Stimulated activated effector memory CD8-positive, alpha-beta T cell treated with anti-CD3 and anti-CD28 coated beads, Interleukin-12 subunit alpha, Interleukin-12 subunit beta, amount 100 ng/mL, for 72 hours (primary cell): ENCODE data around the gene EFCAB6.

ENCODE experiments used
- ATAC-seq: fragments of 150-1000 bp; cut with Tn5 transposase; 2 replicates; pipeline ENCODE4 v1.10.0; 2021
- DNase-seq, 2 donors: peaks; one replicate each; pipeline ENCODE4 v3.0.0; 2021 to 2022; ENCODE audit warnings: low spot score in 2 of 2
- H3K27ac Mint-ChIP-seq: one replicate; pipeline ENCODE4 v1.8.0; 2022; ENCODE audit warnings: mild to moderate bottlenecking, mixed read lengths
- H3K36me3 Mint-ChIP-seq: one replicate; pipeline ENCODE4 v1.8.0; 2022; ENCODE audit warnings: mild to moderate bottlenecking, mixed read lengths
- H3K4me1 Mint-ChIP-seq: one replicate; pipeline ENCODE4 v1.8.0; 2022; ENCODE audit warnings: mixed read lengths
- H3K4me3 Mint-ChIP-seq: one replicate; pipeline ENCODE4 v1.8.0; 2022; ENCODE audit warnings: mild to moderate bottlenecking, mixed read lengths
- H3K9me3 Mint-ChIP-seq: one replicate; pipeline ENCODE4 v1.8.0; 2022; ENCODE audit warnings: mixed read lengths

EFCAB6 gene

DNA sequence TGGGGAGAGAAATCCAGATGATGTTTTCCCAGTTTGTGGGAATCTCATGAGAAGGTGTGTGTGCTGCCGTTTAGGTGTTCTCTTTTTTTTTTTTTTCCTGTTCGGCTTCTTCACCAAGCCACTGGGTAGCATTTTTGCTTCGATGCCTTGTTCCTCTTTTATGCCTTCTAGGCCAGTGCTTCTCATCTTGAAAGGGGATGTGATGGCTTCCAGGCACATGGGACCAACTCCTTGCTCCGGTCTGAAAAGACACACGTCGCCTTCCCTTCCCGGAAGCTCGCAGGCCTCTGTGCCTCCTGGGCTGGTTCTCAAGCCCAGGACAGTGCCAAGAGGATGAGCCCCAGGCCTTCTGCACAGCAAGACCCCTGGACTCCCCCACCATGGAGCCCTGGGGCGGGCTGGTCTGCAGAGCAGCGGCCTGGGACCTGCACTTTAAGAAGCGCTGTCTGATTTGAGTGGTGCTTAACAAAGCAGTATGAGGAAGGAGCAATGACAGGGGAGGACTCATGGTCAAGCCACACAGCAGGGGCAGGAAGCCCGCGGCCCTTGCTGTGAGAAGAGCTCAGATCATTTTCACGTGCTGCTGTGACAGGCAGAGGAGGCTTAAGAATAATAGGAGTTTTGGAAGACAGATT lies 241.5 kb downstream of the EFCAB6 start:
- DNase-seq (no peak), ATAC-seq (no peak)
- H3K4me3 Mint-ChIP-seq: no peak overlapping the region
- H3K36me3 Mint-ChIP-seq: no peaks in the 10 kb centered on the region
- no peaks in the 10 kb centered on the region for H3K4me1 Mint-ChIP-seq
- H3K9me3 Mint-ChIP-seq: no peaks in the 10 kb centered on the region
- H3K27ac Mint-ChIP-seq: no peak overlapping the region

DNA sequence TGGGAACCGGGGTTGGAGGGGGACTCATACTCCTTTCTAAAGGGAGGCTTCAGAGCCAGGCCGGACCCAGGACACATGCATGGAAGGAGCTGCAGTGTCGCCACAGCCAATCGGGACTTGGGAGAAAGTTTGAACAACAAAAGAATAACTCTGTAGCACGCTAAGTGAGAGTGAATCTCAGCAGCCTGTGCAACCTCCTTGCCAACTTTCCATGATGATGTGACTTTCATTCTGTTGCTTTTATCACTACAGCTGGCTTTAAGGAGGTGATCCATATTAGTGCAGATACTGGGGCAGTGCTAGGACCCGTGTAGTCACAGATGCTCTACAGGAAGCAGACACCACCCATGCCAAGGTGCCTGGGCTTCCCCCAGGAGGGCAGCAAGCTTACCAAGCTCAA lies 243.0 kb downstream of the EFCAB6 start:
- no peak for ATAC-seq
- no peak overlapping the region for H3K4me3 Mint-ChIP-seq
- H3K36me3 Mint-ChIP-seq: no peaks in the 10 kb centered on the region
- H3K9me3 Mint-ChIP-seq: no peaks in the 10 kb centered on the region
- H3K4me1 Mint-ChIP-seq: no peaks in the 10 kb centered on the region
- no peak for DNase-seq
- H3K27ac Mint-ChIP-seq: no peak overlapping the region

DNA sequence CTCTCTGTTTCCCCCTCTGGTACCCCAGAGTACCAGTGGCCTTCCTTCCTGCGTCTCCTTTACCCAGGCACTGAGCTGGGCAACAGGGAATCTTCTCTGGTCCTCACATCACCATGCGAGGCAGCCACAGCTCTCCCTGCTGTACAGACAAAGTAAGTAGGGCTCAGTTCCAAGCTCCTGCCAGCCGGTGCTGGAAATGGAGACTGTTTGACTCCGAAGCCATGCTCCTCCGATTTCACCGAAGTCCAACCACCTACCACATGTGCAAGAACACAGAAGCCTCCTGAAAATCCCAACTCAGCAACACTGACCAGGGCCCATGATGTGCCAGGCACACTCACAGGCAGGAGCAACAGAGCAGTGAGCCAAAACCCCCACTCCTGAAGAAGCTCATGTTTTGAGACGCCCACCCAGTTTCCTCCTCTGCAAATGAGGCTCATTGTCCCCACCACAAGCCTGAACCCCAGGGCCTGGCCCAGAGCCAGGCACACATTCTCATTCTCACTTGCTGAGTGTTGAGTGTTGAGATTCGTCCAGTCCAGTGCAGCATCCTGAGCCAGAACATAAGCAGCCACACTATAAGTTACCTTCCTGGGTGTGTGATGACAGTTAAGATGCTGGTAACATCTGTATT lies 244.3 kb downstream of the EFCAB6 start:
- no peaks in the 10 kb centered on the region for H3K9me3 Mint-ChIP-seq
- ATAC-seq (no peak), DNase-seq (peak in 1 of 2 donors; percentile 17)
- no peak overlapping the region for H3K4me3 Mint-ChIP-seq
- no peaks in the 10 kb centered on the region for H3K36me3 Mint-ChIP-seq
- no peak overlapping the region for H3K27ac Mint-ChIP-seq
- no peaks in the 10 kb centered on the region for H3K4me1 Mint-ChIP-seq

DNA sequence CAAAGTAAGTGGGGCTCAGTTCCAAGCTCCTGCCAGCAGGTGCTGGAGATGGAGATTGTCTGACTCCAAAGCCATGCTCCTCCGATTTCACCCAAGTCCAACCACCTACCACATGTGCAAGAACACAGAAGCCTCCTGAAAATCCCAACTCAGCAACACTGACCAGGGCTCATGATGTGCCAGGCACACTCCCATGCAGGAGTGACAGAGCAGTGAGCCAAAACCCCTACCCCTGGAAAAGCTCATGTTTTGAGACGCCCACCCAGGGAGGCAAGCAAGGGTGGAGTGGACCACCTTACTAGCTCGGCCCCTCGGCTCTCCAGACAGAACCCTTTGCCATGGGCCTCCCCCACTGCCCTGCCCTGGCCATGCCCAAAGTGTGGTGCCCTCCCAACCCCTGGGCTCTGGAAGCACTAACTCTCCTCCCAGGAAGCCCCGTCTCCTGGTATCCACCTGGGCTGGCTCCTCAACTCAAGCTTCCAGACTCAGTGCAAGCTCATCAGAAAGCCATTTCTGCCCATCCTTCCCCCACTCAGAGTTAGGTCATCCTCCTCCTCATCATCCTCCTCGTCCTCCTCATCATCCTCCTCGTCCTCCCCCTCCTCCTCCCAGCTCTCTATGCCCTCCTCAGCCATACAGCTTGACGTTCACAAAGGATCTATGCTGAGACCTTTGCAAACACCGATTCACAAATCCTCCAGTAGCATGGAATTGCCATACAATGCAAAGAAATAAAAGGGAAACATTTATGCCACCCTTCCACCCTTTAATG lies 245.4 kb downstream of the EFCAB6 start:
- H3K36me3 Mint-ChIP-seq: no peaks in the 10 kb centered on the region
- H3K27ac Mint-ChIP-seq: no peak overlapping the region
- DNase-seq (peak in 1 of 2 donors; percentile 22), ATAC-seq (no peak)
- H3K9me3 Mint-ChIP-seq: no peaks in the 10 kb centered on the region
- no peaks in the 10 kb centered on the region for H3K4me1 Mint-ChIP-seq
- H3K4me3 Mint-ChIP-seq: no peak overlapping the region

DNA sequence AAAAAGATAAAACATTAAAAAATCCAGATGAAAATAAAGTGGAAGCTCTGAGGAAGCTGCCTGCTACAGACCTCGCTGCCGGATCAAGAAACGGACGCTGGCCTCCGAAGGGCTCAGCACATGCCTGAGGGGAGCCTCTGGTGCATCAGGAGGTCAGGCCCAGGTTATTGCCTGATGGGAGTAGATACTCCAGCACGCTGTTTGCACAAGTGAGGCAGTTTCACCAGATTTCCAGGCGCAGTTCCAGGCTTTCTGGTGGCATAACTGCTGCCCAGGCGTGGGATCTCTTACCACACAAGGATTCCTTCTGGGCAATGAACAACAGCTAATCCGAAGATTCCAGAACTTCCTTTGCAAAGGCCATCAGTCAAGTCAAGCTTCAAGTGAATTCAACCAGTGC lies 246.1 kb downstream of the EFCAB6 start:
- Mint-ChIP-seq H3K4me1 (no peaks in the 10 kb centered on the region), H3K4me3 (no peak overlapping the region), H3K9me3 (no peaks in the 10 kb centered on the region), H3K27ac (no peak overlapping the region), H3K36me3 (no peaks in the 10 kb centered on the region)
- peak in 1 of 2 donors; percentile 28 for DNase-seq
- no peak for ATAC-seq

DNA sequence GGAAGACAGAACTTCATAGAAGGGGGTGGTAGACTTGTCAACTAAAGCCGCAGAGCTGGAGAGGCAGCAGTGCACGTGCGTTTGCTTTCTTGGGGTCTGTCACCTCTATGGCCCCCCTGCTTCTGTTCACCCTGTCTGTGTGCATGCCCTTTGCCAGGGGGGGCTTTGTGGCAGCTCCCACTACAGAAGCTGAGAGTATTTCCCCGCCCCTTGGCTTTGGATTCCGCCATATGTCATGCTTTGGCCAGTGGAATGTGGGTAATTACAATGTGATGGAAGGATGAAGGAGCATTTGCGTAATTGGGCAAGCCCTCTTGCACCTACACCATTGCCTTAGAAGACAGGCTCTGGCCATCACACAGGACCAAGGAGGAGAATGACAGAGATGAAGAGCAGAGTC lies 247.2 kb downstream of the EFCAB6 start:
- ATAC-seq (no peak), DNase-seq (no peak)
- H3K36me3 Mint-ChIP-seq: no peaks in the 10 kb centered on the region
- H3K4me1 Mint-ChIP-seq: no peaks in the 10 kb centered on the region
- no peak overlapping the region for H3K27ac Mint-ChIP-seq
- no peak overlapping the region for H3K4me3 Mint-ChIP-seq
- no peaks in the 10 kb centered on the region for H3K9me3 Mint-ChIP-seq

DNA sequence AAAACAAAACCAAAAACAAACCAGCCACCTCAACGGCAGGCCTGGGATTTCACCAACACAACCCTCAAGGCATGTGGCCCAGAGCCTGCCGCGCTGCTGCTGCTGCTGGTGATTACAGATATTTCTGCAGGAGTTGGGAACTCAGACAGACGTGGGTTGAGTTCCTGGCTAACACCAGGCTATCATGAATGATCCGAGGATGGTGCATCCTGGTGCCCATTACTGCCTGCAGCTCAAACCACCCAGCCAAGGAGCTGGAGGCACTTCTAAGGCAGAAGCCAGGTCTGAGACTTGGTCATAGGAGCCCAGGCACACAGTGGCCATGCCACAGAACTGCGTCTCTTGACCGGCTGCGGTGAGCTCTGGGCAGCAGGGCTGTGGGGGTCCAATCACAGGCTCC lies 248.5 kb downstream of the EFCAB6 start:
- Mint-ChIP-seq H3K27ac (no peak overlapping the region), H3K9me3 (no peaks in the 10 kb centered on the region), H3K4me3 (no peak overlapping the region), H3K36me3 (no peaks in the 10 kb centered on the region), H3K4me1 (no peaks in the 10 kb centered on the region)
- ATAC-seq (no peak), DNase-seq (peak in 1 of 2 donors; percentile 17)

DNA sequence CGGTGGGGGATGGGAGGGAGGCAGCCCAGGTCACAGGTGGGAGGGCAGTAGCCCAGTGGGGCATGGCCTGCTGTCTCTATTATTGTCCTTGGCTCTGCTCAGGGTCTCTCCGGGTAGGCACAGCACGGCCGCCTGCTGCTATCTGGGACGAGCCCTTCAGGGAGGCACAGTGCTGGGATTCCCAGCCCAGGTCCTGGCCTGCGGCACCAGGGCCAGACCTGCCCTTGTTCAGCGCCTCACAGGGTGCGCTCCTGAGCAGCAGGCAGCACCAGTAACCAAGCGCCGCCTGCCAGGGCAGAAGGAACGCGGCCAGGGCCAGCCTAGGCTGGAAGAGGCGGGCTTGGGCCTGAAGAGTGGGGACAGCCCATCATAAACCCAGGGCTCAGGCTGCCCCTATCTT lies 249.3 kb downstream of the EFCAB6 start:
- Mint-ChIP-seq H3K4me3 (no peak overlapping the region), H3K36me3 (no peaks in the 10 kb centered on the region), H3K4me1 (no peaks in the 10 kb centered on the region), H3K27ac (no peak overlapping the region), H3K9me3 (no peaks in the 10 kb centered on the region)
- ATAC-seq: no peak
- DNase-seq: peak in 1 of 2 donors; percentile 15

DNA sequence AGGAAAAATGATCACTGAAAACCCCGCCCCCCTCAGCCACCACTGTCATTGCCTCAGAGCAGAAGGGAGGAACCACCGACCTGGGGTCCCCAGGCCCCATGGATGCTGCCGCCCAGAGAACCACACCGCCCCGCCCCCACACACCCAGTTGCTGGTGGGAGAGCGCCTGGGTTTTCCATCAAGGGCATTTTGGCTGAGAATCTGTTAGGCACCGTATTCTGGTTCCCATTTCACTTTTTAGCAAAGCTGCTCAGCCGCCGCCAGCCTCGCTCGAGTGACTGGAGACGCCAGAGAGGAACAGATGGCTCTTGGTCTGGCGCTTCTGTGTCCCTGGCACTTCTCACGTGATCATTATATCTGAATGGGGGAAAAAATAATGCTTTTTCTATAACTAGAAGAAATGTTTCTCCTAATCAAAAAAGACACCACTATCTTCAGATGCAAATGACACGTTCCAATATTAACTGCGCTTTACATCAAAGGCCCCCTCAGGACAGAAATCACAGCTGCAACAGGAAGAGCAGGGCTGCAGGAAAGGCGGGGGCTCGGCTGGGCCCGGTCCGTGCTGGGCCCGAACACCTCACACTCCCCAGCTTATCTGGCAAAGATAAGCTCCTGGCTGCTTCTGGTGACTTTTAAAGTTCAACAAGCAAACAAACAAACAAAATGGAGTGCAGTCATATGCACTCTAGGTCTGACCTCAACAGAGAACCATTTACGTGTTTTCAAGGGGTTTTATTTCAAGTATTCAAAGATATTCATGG lies 250.5 kb downstream of the EFCAB6 start:
- no peak overlapping the region for H3K27ac Mint-ChIP-seq
- H3K4me1 Mint-ChIP-seq: no peaks in the 10 kb centered on the region
- ATAC-seq (no peak), DNase-seq (peak in 1 of 2 donors; percentile 1)
- no peaks in the 10 kb centered on the region for H3K9me3 Mint-ChIP-seq
- no peak overlapping the region for H3K4me3 Mint-ChIP-seq
- H3K36me3 Mint-ChIP-seq: no peaks in the 10 kb centered on the region

DNA sequence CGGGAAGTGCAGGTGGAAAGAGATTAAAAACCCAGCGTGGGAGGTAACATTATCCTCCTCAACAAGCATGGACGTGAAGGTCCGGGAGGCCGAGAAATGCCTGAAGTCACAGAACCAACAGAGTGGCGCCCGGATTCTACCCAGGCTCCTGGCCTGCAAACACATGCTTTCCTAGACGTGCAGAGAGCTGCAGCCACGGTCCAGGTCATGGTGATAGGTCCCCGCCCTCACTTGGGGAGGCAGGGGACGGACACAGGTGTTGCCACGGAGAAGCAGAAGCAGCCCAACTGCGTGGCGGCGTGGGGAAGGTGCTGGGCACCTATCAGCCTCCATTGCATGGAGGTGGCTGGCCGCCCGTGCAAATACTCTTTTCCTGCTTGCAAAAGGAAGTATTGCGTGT lies 251.5 kb downstream of the EFCAB6 start:
- ATAC-seq (no peak), DNase-seq (no peak)
- Mint-ChIP-seq H3K27ac (no peak overlapping the region), H3K4me1 (no peaks in the 10 kb centered on the region), H3K36me3 (no peaks in the 10 kb centered on the region), H3K9me3 (no peaks in the 10 kb centered on the region), H3K4me3 (no peak overlapping the region)

DNA sequence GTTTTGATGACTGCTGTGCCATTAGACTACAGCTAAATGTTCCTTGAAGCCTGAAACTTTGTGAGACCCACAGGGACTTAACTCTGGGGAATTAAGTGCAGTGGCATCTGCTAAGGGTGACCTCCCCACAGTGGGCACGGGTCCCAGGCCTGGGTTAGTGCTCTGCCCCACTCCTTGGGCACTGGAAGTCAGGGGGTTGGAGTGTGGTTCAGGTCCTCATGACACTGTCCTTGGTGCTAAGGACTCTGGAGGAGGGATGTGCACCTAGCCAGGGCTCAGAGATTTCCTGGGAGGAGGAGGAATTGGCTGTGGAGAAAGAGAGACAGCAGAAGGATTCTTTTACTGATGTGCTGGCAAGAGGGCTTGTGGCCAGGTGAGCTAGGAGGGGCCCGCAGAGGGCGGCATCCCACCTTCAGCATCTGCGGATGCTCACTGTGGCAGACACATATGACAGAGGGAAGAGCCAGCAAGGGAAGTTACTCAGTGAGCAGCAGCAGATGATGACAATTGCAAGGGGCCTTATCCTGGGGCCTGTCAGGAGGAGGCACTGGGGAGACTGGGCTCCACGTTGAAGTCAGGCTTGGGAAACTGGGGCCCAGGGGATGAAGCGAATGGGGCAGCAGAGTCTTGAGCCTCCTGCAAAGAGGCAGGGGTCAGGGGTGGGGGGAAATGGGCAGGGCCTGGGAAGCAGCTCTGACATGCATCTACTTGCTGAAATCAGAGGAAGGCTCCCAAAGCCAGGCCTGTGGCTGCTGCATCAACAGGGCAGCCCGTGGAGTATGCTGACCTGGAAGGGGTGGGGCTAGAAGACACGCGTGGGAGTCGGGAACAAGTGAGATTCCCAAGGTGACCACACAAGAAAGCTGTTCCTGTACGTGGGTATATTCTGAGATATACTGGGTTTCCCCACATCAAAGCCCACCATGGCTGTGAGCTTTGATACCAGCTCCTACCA lies 256.3 kb downstream of the EFCAB6 start:
- DNase-seq: no peak
- ATAC-seq: no peak
- H3K27ac Mint-ChIP-seq: no peak overlapping the region

DNA sequence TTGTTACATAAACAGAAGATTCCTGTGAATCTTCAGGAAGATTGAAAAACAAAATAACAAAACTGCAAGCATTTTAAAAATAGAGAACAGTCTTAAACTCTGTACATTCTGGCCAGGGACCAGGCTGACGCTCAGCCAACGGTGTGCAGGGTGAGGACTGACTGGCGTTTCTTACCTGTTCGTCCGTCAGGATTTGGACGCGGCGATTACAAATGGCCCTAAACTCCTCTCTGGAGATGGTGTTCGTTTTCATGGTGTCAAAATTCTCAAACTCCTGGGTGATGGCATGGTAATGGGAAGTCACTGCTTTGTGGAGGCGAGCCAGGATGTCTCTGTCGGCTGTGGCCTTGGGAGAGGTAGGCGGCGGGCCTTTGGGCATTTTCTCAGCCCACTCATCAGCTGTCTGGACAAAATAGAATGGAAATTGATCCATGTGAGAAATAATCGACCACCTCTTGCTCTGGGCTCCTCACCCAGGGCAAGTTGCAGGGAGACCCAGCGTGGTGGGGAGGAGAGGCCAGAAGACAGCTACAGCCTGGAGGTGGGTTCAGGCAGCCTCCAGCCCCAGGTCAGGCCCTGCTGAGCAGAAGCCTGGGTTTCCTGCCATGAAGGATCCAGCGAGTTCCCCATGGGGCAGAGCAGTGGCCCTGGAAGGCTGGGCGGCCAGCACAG lies 257.3 kb downstream of the EFCAB6 start:
- H3K4me1 Mint-ChIP-seq: no peaks in the 10 kb centered on the region
- no peak overlapping the region for H3K27ac Mint-ChIP-seq
- ATAC-seq (no peak), DNase-seq (no peak)
- no peak overlapping the region for H3K4me3 Mint-ChIP-seq
- no peaks in the 10 kb centered on the region for H3K36me3 Mint-ChIP-seq
- no peaks in the 10 kb centered on the region for H3K9me3 Mint-ChIP-seq

More for the DNA sequence above, 256.3 kb downstream of the EFCAB6 start:
- Mint-ChIP-seq H3K36me3 (no peaks in the 10 kb centered on the region), H3K4me1 (no peaks in the 10 kb centered on the region), H3K4me3 (no peak overlapping the region), H3K9me3 (no peaks in the 10 kb centered on the region)

DNA sequence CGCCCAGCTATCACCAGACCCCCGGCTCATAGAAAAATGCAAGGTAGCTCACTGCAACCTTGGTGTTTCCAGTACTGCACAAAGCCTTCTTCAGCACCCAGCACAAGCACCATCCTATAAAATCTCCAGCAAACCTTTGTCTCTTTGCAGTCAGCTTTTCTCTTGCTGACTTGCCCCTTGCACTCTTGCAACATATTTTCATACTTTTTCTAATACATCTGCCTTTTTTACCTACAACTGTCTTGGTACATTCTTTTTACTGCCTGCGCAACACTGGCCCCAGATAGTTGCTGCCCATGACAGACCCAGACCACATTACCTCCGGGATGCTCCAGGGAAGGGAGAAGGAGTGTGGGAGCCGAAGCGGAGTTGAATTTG lies 257.9 kb downstream of the EFCAB6 start:
- no peak overlapping the region for H3K27ac Mint-ChIP-seq
- H3K36me3 Mint-ChIP-seq: no peaks in the 10 kb centered on the region
- H3K4me3 Mint-ChIP-seq: no peak overlapping the region
- DNase-seq (no peak), ATAC-seq (no peak)
- H3K4me1 Mint-ChIP-seq: no peaks in the 10 kb centered on the region
- no peaks in the 10 kb centered on the region for H3K9me3 Mint-ChIP-seq
